ENCODE results near the gene PTPRM. TPM values are rescaled to one million over a fixed set of nuclear protein-coding genes. Genes with fewer than 3 reads are reported as not detected.

The PTPRM gene
- total RNA-seq, 1 donor from 2014 or later: 65.5 TPM

DNA sequence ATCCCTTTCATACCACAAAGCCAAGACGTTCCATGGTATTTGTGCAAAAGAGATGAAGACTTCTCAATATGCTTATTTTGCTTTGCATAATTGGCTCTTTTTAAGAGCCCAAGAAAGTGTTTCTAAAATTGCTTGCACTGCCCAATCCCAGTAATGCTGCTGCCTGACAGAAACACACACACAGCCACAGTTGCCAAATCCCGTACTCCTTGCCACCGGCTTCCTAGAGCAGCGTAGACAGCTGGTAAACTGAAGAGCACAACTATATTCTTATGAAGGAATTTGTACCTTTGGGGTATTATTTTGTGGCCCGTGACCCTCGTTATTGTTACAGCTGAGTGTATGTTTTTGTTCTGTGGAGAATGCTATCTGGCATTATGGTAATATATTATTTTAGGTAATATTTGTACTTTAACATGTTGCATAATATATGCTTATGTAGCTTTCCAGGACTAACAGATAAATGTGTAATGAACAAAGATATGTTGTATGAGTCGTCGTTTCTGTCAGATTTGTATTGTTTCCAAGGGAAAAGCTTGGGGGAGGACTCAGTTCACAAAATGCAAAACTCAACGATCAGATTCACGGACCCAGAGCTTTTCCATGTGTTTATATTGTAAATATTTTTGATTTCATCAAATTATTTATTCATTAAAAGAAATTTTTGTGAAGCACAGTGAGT is 839.2 kb downstream of the PTPRM start:
- H3K4me3 ChIP-seq (ENCODE audit: low read depth, low read length): no peak overlapping the region

DNA sequence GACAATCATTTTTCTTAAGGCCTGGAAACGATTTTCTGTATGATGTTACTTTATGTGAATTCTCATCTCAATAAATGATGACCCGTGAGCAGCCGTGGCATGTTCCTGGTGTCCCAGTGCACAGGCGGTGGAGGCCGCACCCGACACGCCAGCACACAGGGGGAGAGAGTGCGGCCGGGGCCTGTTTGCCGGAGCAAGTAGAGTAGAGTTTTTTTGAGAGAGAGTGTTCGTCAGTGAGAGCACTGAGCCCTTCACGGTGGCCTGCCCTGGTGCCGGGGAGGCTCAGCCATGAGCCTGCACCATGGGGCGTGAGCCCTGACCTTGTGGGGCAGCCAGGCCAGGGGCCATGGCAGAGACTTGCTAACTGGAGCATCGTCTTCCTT is 839.7 kb downstream of the PTPRM start:
- DNase-seq (ENCODE audit: low read depth): no peak
- Histone ChIP-seq H3K27me3 (ENCODE audit: control insufficient read depth, insufficient read depth, low read length) (no peaks in the 10 kb centered on the region), H3K36me3 (ENCODE audit: control insufficient read depth, insufficient read depth, low read length) (no peaks in the 10 kb centered on the region), H3K4me3 (ENCODE audit: low read depth, low read length) (no peak overlapping the region)
- TF ChIP-seq, protein P1, sequence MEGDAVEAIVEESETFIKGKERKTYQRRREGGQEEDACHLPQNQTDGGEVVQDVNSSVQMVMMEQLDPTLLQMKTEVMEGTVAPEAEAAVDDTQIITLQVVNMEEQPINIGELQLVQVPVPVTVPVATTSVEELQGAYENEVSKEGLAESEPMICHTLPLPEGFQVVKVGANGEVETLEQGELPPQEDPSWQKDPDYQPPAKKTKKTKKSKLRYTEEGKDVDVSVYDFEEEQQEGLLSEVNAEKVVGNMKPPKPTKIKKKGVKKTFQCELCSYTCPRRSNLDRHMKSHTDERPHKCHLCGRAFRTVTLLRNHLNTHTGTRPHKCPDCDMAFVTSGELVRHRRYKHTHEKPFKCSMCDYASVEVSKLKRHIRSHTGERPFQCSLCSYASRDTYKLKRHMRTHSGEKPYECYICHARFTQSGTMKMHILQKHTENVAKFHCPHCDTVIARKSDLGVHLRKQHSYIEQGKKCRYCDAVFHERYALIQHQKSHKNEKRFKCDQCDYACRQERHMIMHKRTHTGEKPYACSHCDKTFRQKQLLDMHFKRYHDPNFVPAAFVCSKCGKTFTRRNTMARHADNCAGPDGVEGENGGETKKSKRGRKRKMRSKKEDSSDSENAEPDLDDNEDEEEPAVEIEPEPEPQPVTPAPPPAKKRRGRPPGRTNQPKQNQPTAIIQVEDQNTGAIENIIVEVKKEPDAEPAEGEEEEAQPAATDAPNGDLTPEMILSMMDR (IDR thresholded peaks at IDR 0.05; ENCODE audit: insufficient read depth, low read length, poor library complexity, severe bottlenecking): no peak

More for the DNA sequence above, 839.2 kb downstream of the PTPRM start:
- TF ChIP-seq, protein P1 (IDR thresholded peaks at IDR 0.05; ENCODE audit: insufficient read depth, low read length, poor library complexity, severe bottlenecking): no peak
- Histone ChIP-seq H3K27me3 (ENCODE audit: control insufficient read depth, insufficient read depth, low read length) (no peaks in the 10 kb centered on the region), H3K36me3 (ENCODE audit: control insufficient read depth, insufficient read depth, low read length) (no peaks in the 10 kb centered on the region)
- DNase-seq (ENCODE audit: low read depth): no peak

DNA sequence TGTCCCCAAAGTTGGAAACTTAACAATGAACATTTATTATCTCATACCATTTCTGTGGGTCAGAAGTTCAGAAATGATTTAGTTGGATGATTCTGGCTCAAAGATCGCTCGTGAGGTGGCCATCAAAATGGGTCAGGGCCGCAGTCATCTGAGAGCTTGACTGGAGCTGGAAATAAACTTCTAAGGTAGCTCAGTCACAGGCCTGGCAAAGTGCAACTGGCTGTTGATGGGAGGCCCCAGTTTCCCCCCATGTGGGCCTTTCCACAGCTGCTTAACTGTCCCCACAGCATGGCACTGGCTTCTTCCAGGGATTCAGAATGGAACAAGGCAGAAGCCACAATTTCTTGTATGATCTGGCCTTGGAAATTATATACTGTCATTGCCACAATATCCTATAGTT is 842.0 kb downstream of the PTPRM start:
- Histone ChIP-seq H3K27me3 (ENCODE audit: control insufficient read depth, insufficient read depth, low read length) (no peaks in the 10 kb centered on the region), H3K36me3 (ENCODE audit: control insufficient read depth, insufficient read depth, low read length) (no peaks in the 10 kb centered on the region), H3K4me3 (ENCODE audit: low read depth, low read length) (no peak overlapping the region)
- no peak for DNase-seq (ENCODE audit: low read depth)
- TF ChIP-seq, protein P1 (IDR thresholded peaks at IDR 0.05; ENCODE audit: insufficient read depth, low read length, poor library complexity, severe bottlenecking): no peak

DNA sequence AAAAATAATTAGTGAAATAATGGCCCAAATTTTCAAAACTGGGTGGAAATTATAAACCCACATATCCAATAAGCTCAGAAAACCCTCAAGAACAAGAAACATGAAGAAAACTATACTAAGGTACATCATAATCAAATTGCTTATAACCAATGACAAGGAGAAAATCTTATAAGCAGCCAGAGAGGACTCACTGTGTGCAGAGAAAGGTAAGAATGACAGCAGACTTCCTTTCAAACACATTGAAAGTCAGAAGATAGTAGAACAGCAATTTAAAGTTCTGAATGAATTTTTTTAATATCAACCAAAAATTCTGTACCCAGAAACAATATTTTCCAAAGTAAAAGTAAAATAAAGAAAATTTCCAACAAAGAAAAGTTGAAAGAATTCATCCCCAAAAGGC is 844.4 kb downstream of the PTPRM start:
- TF ChIP-seq, protein P1 (IDR thresholded peaks at IDR 0.05; ENCODE audit: insufficient read depth, low read length, poor library complexity, severe bottlenecking): no peak
- Histone ChIP-seq H3K36me3 (ENCODE audit: control insufficient read depth, insufficient read depth, low read length) (no peaks in the 10 kb centered on the region), H3K4me3 (ENCODE audit: low read depth, low read length) (no peak overlapping the region), H3K27me3 (ENCODE audit: control insufficient read depth, insufficient read depth, low read length) (peaks cover 4% of the 10 kb centered on the region)
- DNase-seq (ENCODE audit: low read depth): no peak

DNA sequence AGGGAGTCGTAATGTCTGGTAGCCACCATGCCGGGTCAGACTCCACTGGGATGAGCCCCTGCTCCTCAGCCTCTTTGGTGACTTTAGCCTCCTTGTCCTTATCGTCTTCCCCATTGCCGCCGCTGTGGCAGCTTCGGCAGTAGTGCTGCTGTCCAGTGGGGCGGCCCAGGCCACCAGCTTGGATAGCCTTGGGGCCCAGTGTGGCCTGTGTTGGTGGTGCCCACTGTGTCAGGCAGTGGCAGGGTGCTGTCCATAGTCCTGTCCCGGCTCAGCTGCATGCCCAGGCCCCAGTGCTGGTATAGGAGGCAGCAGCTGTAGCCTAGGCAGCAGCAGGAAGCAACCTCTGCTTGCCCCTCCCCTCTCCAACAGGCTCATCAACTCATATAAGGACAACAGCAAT is 845.0 kb downstream of the PTPRM start:
- H3K4me3 ChIP-seq (ENCODE audit: low read depth, low read length): no peak overlapping the region
- DNase-seq (ENCODE audit: low read depth): no peak
- no peaks in the 10 kb centered on the region for H3K36me3 ChIP-seq (ENCODE audit: control insufficient read depth, insufficient read depth, low read length)
- TF ChIP-seq, protein P1 (IDR thresholded peaks at IDR 0.05; ENCODE audit: insufficient read depth, low read length, poor library complexity, severe bottlenecking): no peak
- peaks cover 4% of the 10 kb centered on the region for H3K27me3 ChIP-seq (ENCODE audit: control insufficient read depth, insufficient read depth, low read length)

DNA sequence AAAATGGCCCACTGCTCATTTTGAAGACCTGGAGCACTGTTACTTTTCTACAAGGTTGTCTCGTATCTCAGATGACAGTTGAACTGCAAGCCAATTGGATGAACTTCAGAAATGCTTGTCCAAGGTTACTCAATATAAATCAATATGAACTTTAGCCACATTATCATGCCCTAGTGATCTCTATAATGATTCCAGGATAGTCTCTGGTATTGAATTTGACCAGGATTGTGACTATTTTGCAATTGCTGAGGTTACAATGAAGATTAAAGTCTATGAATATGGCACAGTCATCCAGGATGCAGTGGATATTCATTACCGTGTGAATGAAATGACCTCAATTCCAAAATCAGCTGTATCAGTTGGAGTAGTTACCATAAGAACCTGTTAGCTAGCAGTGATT is 846.1 kb downstream of the PTPRM start:
- Histone ChIP-seq H3K4me3 (ENCODE audit: low read depth, low read length) (no peak overlapping the region), H3K36me3 (ENCODE audit: control insufficient read depth, insufficient read depth, low read length) (no peaks in the 10 kb centered on the region), H3K27me3 (ENCODE audit: control insufficient read depth, insufficient read depth, low read length) (peaks cover 4% of the 10 kb centered on the region)
- TF ChIP-seq, protein P1 (IDR thresholded peaks at IDR 0.05; ENCODE audit: insufficient read depth, low read length, poor library complexity, severe bottlenecking): no peak
- no peak for DNase-seq (ENCODE audit: low read depth)
